ENCODE data around the gene CEACAM1. TPM values are rescaled to one million over a fixed set of nuclear protein-coding genes. Genes with fewer than 3 reads are reported as not detected.

CEACAM1 gene
- polyA plus RNA-seq, 1 donor (not counting 4 experiments of a cell fraction or from before 2014, with no cell fraction given) = 2.2 TPM

GRCh38 chr19:42496460-42497133 lies 31.7 kb downstream of the CEACAM1 start:
- Histone ChIP-seq H3K27me3 (ENCODE audit: control insufficient read depth, extremely low read depth, insufficient read depth, low read length) (no peaks in the 10 kb centered on the region), H2AFZ (ENCODE audit: control insufficient read depth, low read length) (no peak overlapping the region), H3K27ac (ENCODE audit: control insufficient read depth, insufficient read depth, low read length) (no peak overlapping the region), H3K36me3 (ENCODE audit: control insufficient read depth in 2 of 2, extremely low read depth in 1 of 2, insufficient read depth in 2 of 2, low read length in 2 of 2) (no peaks in the 10 kb centered on the region), H3K9me3 (ENCODE audit: control insufficient read depth, low read depth, low read length) (no peaks in the 10 kb centered on the region), H4K20me1 (ENCODE audit: control insufficient read depth, extremely low read depth, insufficient read depth, low read length) (no peaks in the 10 kb centered on the region), H3K79me2 (ENCODE audit: control insufficient read depth, insufficient read depth, low read length) (no peaks in the 10 kb centered on the region), H3K4me1 (ENCODE audit: control insufficient read depth, extremely low read depth, insufficient read depth, low read length) (no peaks in the 10 kb centered on the region), H3K9me1 (ENCODE audit: control insufficient read depth, extremely low read depth, insufficient read depth, low read length) (no peaks in the 10 kb centered on the region), H3K9ac (ENCODE audit: control insufficient read depth, extremely low read depth, insufficient read depth, low read length) (no peak overlapping the region), H3K4me3 (ENCODE audit: control insufficient read depth in 2 of 3, extremely low read depth in 1 of 3, insufficient read depth in 2 of 3, low read depth in 1 of 3, low read length in 3 of 3) (no peak overlapping the region), H3K4me2 (ENCODE audit: control insufficient read depth, extremely low read depth, insufficient read depth, low read depth, low read length) (no peak overlapping the region)
- TF ChIP-seq CTCF (optimal IDR thresholded peaks at IDR 0.05 in 1 of 3, IDR thresholded peaks at IDR 0.05 in 1 of 3, conservative IDR thresholded peaks at IDR 0.05 in 1 of 3; ENCODE audit: extremely low read depth in 1 of 3, insufficient read depth in 2 of 3, low read length in 3 of 3) (no peak), EZH2 (IDR thresholded peaks at IDR 0.05; ENCODE audit: low read length) (no peak)
- FAIRE-seq (no peak), DNase-seq (ENCODE audit: low read depth, low spot score) (no peak)
- dilution Hi-C loops (cut with MboI; ENCODE audit: extremely low pct_ligation_motif_present, low sequenced_read_pairs) = no loop called here

GRCh38 chr19:42495663-42496062 lies 32.6 kb downstream of the CEACAM1 start:
- H3K27ac ChIP-seq (ENCODE audit: control insufficient read depth, insufficient read depth, low read length) = no peak overlapping the region
- H3K9ac ChIP-seq (ENCODE audit: control insufficient read depth, extremely low read depth, insufficient read depth, low read length) = no peak overlapping the region
- no peaks in the 10 kb centered on the region for H3K4me1 ChIP-seq (ENCODE audit: control insufficient read depth, extremely low read depth, insufficient read depth, low read length)
- no peak overlapping the region for H2AFZ ChIP-seq (ENCODE audit: control insufficient read depth, low read length)
- FAIRE-seq (no peak), DNase-seq (ENCODE audit: low read depth, low spot score) (no peak)
- TF ChIP-seq EZH2 (IDR thresholded peaks at IDR 0.05; ENCODE audit: low read length) = no peak
- TF ChIP-seq CTCF (optimal IDR thresholded peaks at IDR 0.05 in 1 of 3, IDR thresholded peaks at IDR 0.05 in 1 of 3, conservative IDR thresholded peaks at IDR 0.05 in 1 of 3; ENCODE audit: extremely low read depth in 1 of 3, insufficient read depth in 2 of 3, low read length in 3 of 3) = no peak
- H3K4me3 ChIP-seq (ENCODE audit: control insufficient read depth in 2 of 3, extremely low read depth in 1 of 3, insufficient read depth in 2 of 3, low read depth in 1 of 3, low read length in 3 of 3) = no peak overlapping the region
- dilution Hi-C loops (cut with MboI; ENCODE audit: extremely low pct_ligation_motif_present, low sequenced_read_pairs) = no loop called here
- no peaks in the 10 kb centered on the region for H4K20me1 ChIP-seq (ENCODE audit: control insufficient read depth, extremely low read depth, insufficient read depth, low read length)
- H3K9me1 ChIP-seq (ENCODE audit: control insufficient read depth, extremely low read depth, insufficient read depth, low read length) = no peaks in the 10 kb centered on the region
- H3K27me3 ChIP-seq (ENCODE audit: control insufficient read depth, extremely low read depth, insufficient read depth, low read length) = no peaks in the 10 kb centered on the region
- H3K9me3 ChIP-seq (ENCODE audit: control insufficient read depth, low read depth, low read length) = no peaks in the 10 kb centered on the region
- no peak overlapping the region for H3K4me2 ChIP-seq (ENCODE audit: control insufficient read depth, extremely low read depth, insufficient read depth, low read depth, low read length)
- no peaks in the 10 kb centered on the region for H3K36me3 ChIP-seq (ENCODE audit: control insufficient read depth in 2 of 2, extremely low read depth in 1 of 2, insufficient read depth in 2 of 2, low read length in 2 of 2)
- H3K79me2 ChIP-seq (ENCODE audit: control insufficient read depth, insufficient read depth, low read length) = no peaks in the 10 kb centered on the region
